ENCODE data around the gene LY6G5C.

DNA sequence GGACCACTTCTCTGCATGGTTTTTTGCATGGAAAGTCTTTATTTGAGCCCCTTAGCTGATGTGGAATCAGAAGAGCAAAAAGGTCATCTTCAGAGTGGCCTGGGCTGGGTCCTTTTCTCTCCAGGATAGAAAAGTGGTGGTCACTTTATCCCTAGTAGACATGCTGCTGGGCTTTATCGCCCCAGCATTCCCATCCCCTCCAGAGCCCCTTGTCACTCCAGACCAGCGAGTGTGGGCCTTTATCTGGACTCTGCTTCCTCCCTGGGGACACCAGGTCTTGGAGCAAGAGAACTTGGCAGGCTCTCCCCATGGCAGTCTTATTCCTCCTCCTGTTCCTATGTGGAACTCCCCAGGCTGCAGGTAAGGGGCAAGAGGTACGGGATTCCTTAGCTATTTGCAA is 25.7 kb upstream of the LY6G5C start, which contains the start of gene LY6G6F:
- TF ChIP-seq, protein P1, sequence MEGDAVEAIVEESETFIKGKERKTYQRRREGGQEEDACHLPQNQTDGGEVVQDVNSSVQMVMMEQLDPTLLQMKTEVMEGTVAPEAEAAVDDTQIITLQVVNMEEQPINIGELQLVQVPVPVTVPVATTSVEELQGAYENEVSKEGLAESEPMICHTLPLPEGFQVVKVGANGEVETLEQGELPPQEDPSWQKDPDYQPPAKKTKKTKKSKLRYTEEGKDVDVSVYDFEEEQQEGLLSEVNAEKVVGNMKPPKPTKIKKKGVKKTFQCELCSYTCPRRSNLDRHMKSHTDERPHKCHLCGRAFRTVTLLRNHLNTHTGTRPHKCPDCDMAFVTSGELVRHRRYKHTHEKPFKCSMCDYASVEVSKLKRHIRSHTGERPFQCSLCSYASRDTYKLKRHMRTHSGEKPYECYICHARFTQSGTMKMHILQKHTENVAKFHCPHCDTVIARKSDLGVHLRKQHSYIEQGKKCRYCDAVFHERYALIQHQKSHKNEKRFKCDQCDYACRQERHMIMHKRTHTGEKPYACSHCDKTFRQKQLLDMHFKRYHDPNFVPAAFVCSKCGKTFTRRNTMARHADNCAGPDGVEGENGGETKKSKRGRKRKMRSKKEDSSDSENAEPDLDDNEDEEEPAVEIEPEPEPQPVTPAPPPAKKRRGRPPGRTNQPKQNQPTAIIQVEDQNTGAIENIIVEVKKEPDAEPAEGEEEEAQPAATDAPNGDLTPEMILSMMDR (IDR thresholded peaks at IDR 0.05; ENCODE audit: low read depth, low read length, missing input control) = no peak
- TF ChIP-seq RAD21 (IDR thresholded peaks at IDR 0.05) = no peak
- no peak for TF ChIP-seq JUND (IDR thresholded peaks at IDR 0.05)
- TF ChIP-seq, protein P2, sequence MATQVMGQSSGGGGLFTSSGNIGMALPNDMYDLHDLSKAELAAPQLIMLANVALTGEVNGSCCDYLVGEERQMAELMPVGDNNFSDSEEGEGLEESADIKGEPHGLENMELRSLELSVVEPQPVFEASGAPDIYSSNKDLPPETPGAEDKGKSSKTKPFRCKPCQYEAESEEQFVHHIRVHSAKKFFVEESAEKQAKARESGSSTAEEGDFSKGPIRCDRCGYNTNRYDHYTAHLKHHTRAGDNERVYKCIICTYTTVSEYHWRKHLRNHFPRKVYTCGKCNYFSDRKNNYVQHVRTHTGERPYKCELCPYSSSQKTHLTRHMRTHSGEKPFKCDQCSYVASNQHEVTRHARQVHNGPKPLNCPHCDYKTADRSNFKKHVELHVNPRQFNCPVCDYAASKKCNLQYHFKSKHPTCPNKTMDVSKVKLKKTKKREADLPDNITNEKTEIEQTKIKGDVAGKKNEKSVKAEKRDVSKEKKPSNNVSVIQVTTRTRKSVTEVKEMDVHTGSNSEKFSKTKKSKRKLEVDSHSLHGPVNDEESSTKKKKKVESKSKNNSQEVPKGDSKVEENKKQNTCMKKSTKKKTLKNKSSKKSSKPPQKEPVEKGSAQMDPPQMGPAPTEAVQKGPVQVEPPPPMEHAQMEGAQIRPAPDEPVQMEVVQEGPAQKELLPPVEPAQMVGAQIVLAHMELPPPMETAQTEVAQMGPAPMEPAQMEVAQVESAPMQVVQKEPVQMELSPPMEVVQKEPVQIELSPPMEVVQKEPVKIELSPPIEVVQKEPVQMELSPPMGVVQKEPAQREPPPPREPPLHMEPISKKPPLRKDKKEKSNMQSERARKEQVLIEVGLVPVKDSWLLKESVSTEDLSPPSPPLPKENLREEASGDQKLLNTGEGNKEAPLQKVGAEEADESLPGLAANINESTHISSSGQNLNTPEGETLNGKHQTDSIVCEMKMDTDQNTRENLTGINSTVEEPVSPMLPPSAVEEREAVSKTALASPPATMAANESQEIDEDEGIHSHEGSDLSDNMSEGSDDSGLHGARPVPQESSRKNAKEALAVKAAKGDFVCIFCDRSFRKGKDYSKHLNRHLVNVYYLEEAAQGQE (IDR thresholded peaks at IDR 0.05) = no peak
- TF ChIP-seq FOXA2 (IDR thresholded peaks at IDR 0.05) = no peak
- TF ChIP-seq RXRA (IDR thresholded peaks at IDR 0.05) = no peak
- TF ChIP-seq, protein P3, sequence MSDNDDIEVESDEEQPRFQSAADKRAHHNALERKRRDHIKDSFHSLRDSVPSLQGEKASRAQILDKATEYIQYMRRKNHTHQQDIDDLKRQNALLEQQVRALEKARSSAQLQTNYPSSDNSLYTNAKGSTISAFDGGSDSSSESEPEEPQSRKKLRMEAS (IDR thresholded peaks at IDR 0.05) = no peak
- no peak for TF ChIP-seq SP1 (IDR thresholded peaks at IDR 0.05)
- no peak for TF ChIP-seq EGR1 (IDR thresholded peaks at IDR 0.05; ENCODE audit: low read depth in 2 of 2)
- no peak for TF ChIP-seq FOXA1 (IDR thresholded peaks at IDR 0.05)
- TF ChIP-seq YY1 (IDR thresholded peaks at IDR 0.05) = no peak
- TF ChIP-seq TAF1 (conservative IDR thresholded peaks at IDR 0.05) = no peak
- no peak for TF ChIP-seq GABPA (IDR thresholded peaks at IDR 0.05 in 1 of 2, conservative IDR thresholded peaks at IDR 0.05 in 1 of 2)
- TF ChIP-seq NR2F2 (IDR thresholded peaks at IDR 0.05) = no peak

All from liver (tissue), 3 donors.